Tibial nerve (tissue), 4 donors: ENCODE data around the gene FOXD1.

Experiments used
- CTCF ChIP-seq, 5 experiments: fragments of 200-600 bp in 3 of 5; fragments of 450-650 bp in 2 of 5; sonication (generic) in 3 of 5; IDR thresholded peaks; one replicate each; pipeline ENCODE4 v1.5.1; 2016 to 2019; ENCODE audit warnings: antibody characterized with exemption in 5 of 5, mild to moderate bottlenecking in 3 of 5, moderate library complexity in 2 of 5
- EP300 ChIP-seq, 2 donors: sonication (generic); formaldehyde crosslinking; IDR thresholded peaks; one replicate each; pipeline ENCODE4 v1.6.1; 2017; ENCODE audit warnings: antibody characterized with exemption in 2 of 2, mild to moderate bottlenecking in 1 of 2
- POLR2A ChIP-seq, 2 donors: fragments of 450-650 bp; IDR thresholded peaks; one replicate each; pipeline ENCODE4 v1.6.1; 2017; ENCODE audit warnings: antibody characterized with exemption in 2 of 2, mild to moderate bottlenecking in 2 of 2, moderate library complexity in 2 of 2

- no peak for TF ChIP-seq CTCF (IDR thresholded peaks at IDR 0.05)
- TF ChIP-seq POLR2A (IDR thresholded peaks at IDR 0.05), result no peak
- TF ChIP-seq EP300 (IDR thresholded peaks at IDR 0.05), result no peak
Measured at GRCh38 chr5:73434907-73435306, 13.7 kb downstream of the FOXD1 start.
